ENCODE data around the gene GRB7. TPM values are rescaled to one million over a fixed set of nuclear protein-coding genes. Genes with fewer than 3 reads are reported as not detected.

GRB7 gene
- total RNA-seq, 1 experiment from 2014 or later = 1.5 TPM

GRCh38 chr17:39715375-39716072 is 22.2 kb upstream of the GRB7 start:
- Histone ChIP-seq H3K4me1 (ENCODE audit: low read length) (no peaks in the 10 kb centered on the region), H4K20me1 (ENCODE audit: insufficient read depth, low read depth, low read length) (no peaks in the 10 kb centered on the region), H3K9ac (ENCODE audit: low read length) (no peak overlapping the region), H3K9me2 (replicated peaks; ENCODE audit: insufficient read depth, low read length) (no peaks in the 10 kb centered on the region), H3K4me3 (ENCODE audit: low read length) (no peak overlapping the region), H3K36me3 (ENCODE audit: insufficient read depth, low read length) (no peaks in the 10 kb centered on the region), H3K79me2 (ENCODE audit: low read length) (no peaks in the 10 kb centered on the region), H2AFZ (ENCODE audit: low read length) (no peak overlapping the region), H3K9me3 (ENCODE audit: low read length) (no peaks in the 10 kb centered on the region), H3K27ac (ENCODE audit: low read length) (no peak overlapping the region), H3K27me3 (ENCODE audit: low read length) (no peaks in the 10 kb centered on the region), H3K4me2 (ENCODE audit: low read depth, low read length, poor library complexity, severe bottlenecking) (no peak overlapping the region)
- DNase-seq = no peak

- Histone ChIP-seq H3K27ac (ENCODE audit: low read length) (no peak overlapping the region), H3K9me3 (ENCODE audit: low read length) (no peaks in the 10 kb centered on the region), H3K27me3 (ENCODE audit: low read length) (no peaks in the 10 kb centered on the region), H3K9ac (ENCODE audit: low read length) (no peak overlapping the region), H4K20me1 (ENCODE audit: insufficient read depth, low read depth, low read length) (no peaks in the 10 kb centered on the region), H3K4me2 (ENCODE audit: low read depth, low read length, poor library complexity, severe bottlenecking) (no peak overlapping the region), H3K36me3 (ENCODE audit: insufficient read depth, low read length) (no peaks in the 10 kb centered on the region), H3K9me2 (replicated peaks; ENCODE audit: insufficient read depth, low read length) (no peaks in the 10 kb centered on the region), H3K4me3 (ENCODE audit: low read length) (no peak overlapping the region), H2AFZ (ENCODE audit: low read length) (no peak overlapping the region), H3K79me2 (ENCODE audit: low read length) (no peaks in the 10 kb centered on the region), H3K4me1 (ENCODE audit: low read length) (no peaks in the 10 kb centered on the region)
- no peak for DNase-seq
These were observed 21.5 kb upstream of the GRB7 start for GRCh38 chr17:39716073-39716818.

- no peaks in the 10 kb centered on the region for H3K27me3 ChIP-seq (ENCODE audit: low read length)
- no peaks in the 10 kb centered on the region for H3K79me2 ChIP-seq (ENCODE audit: low read length)
- no peak overlapping the region for H2AFZ ChIP-seq (ENCODE audit: low read length)
- H3K4me1 ChIP-seq (ENCODE audit: low read length) = no peaks in the 10 kb centered on the region
- H3K9me2 ChIP-seq (replicated peaks; ENCODE audit: insufficient read depth, low read length) = no peaks in the 10 kb centered on the region
- DNase-seq = no peak
- H3K36me3 ChIP-seq (ENCODE audit: insufficient read depth, low read length) = no peaks in the 10 kb centered on the region
- H3K9me3 ChIP-seq (ENCODE audit: low read length) = no peaks in the 10 kb centered on the region
- H3K4me3 ChIP-seq (ENCODE audit: low read length) = no peak overlapping the region
- H3K27ac ChIP-seq (ENCODE audit: low read length) = no peak overlapping the region
- no peak overlapping the region for H3K4me2 ChIP-seq (ENCODE audit: low read depth, low read length, poor library complexity, severe bottlenecking)
- no peak overlapping the region for H3K9ac ChIP-seq (ENCODE audit: low read length)
- no peaks in the 10 kb centered on the region for H4K20me1 ChIP-seq (ENCODE audit: insufficient read depth, low read depth, low read length)
These were observed 20.7 kb upstream of the GRB7 start for GRCh38 chr17:39716879-39717536.

- Histone ChIP-seq H3K27ac (ENCODE audit: low read length) (no peak overlapping the region), H3K4me2 (ENCODE audit: low read depth, low read length, poor library complexity, severe bottlenecking) (no peak overlapping the region), H3K9me2 (replicated peaks; ENCODE audit: insufficient read depth, low read length) (no peaks in the 10 kb centered on the region), H3K36me3 (ENCODE audit: insufficient read depth, low read length) (no peaks in the 10 kb centered on the region), H3K4me1 (ENCODE audit: low read length) (no peaks in the 10 kb centered on the region), H2AFZ (ENCODE audit: low read length) (no peak overlapping the region), H3K79me2 (ENCODE audit: low read length) (no peaks in the 10 kb centered on the region), H3K9me3 (ENCODE audit: low read length) (no peaks in the 10 kb centered on the region), H3K9ac (ENCODE audit: low read length) (no peak overlapping the region), H3K4me3 (ENCODE audit: low read length) (no peak overlapping the region), H4K20me1 (ENCODE audit: insufficient read depth, low read depth, low read length) (no peaks in the 10 kb centered on the region), H3K27me3 (ENCODE audit: low read length) (no peaks in the 10 kb centered on the region)
- DNase-seq = no peak
These were observed 20.1 kb upstream of the GRB7 start for GRCh38 chr17:39717660-39718059.

- no peak for DNase-seq
- no peak overlapping the region for H3K27ac ChIP-seq (ENCODE audit: low read length)
- no peaks in the 10 kb centered on the region for H3K4me1 ChIP-seq (ENCODE audit: low read length)
- no peak overlapping the region for H3K9ac ChIP-seq (ENCODE audit: low read length)
- no peak overlapping the region for H3K4me3 ChIP-seq (ENCODE audit: low read length)
- no peak overlapping the region for H2AFZ ChIP-seq (ENCODE audit: low read length)
- H3K27me3 ChIP-seq (ENCODE audit: low read length) = no peaks in the 10 kb centered on the region
- H3K9me3 ChIP-seq (ENCODE audit: low read length) = no peaks in the 10 kb centered on the region
- no peaks in the 10 kb centered on the region for H3K79me2 ChIP-seq (ENCODE audit: low read length)
- H3K36me3 ChIP-seq (ENCODE audit: insufficient read depth, low read length) = no peaks in the 10 kb centered on the region
- H3K9me2 ChIP-seq (replicated peaks; ENCODE audit: insufficient read depth, low read length) = no peaks in the 10 kb centered on the region
- H4K20me1 ChIP-seq (ENCODE audit: insufficient read depth, low read depth, low read length) = no peaks in the 10 kb centered on the region
- H3K4me2 ChIP-seq (ENCODE audit: low read depth, low read length, poor library complexity, severe bottlenecking) = no peak overlapping the region
These were observed 18.0 kb upstream of the GRB7 start for GRCh38 chr17:39719563-39720355.

- Histone ChIP-seq H4K20me1 (ENCODE audit: insufficient read depth, low read depth, low read length) (no peaks in the 10 kb centered on the region), H3K79me2 (ENCODE audit: low read length) (no peaks in the 10 kb centered on the region), H3K9me3 (ENCODE audit: low read length) (no peaks in the 10 kb centered on the region), H2AFZ (ENCODE audit: low read length) (no peak overlapping the region), H3K4me3 (ENCODE audit: low read length) (no peak overlapping the region), H3K36me3 (ENCODE audit: insufficient read depth, low read length) (no peaks in the 10 kb centered on the region), H3K27ac (ENCODE audit: low read length) (no peak overlapping the region), H3K27me3 (ENCODE audit: low read length) (no peaks in the 10 kb centered on the region), H3K4me1 (ENCODE audit: low read length) (no peaks in the 10 kb centered on the region), H3K4me2 (ENCODE audit: low read depth, low read length, poor library complexity, severe bottlenecking) (no peak overlapping the region), H3K9me2 (replicated peaks; ENCODE audit: insufficient read depth, low read length) (no peaks in the 10 kb centered on the region), H3K9ac (ENCODE audit: low read length) (no peak overlapping the region)
- DNase-seq = no peak
These were observed 15.6 kb upstream of the GRB7 start for GRCh38 chr17:39722104-39722503.

GRCh38 chr17:39722965-39723848 is 14.5 kb upstream of the GRB7 start:
- peak; percentile 85 for DNase-seq
- Histone ChIP-seq H2AFZ (ENCODE audit: low read length) (no peak overlapping the region), H4K20me1 (ENCODE audit: insufficient read depth, low read depth, low read length) (no peaks in the 10 kb centered on the region), H3K4me3 (ENCODE audit: low read length) (no peak overlapping the region), H3K4me2 (ENCODE audit: low read depth, low read length, poor library complexity, severe bottlenecking) (no peak overlapping the region), H3K27ac (ENCODE audit: low read length) (no peak overlapping the region), H3K4me1 (ENCODE audit: low read length) (no peaks in the 10 kb centered on the region), H3K9me3 (ENCODE audit: low read length) (no peaks in the 10 kb centered on the region), H3K9ac (ENCODE audit: low read length) (no peak overlapping the region), H3K9me2 (replicated peaks; ENCODE audit: insufficient read depth, low read length) (no peaks in the 10 kb centered on the region), H3K36me3 (ENCODE audit: insufficient read depth, low read length) (0 out of 2 replicates have a peak, but pooled peaks cover under 1% of the 10 kb centered on the region), H3K27me3 (ENCODE audit: low read length) (no peaks in the 10 kb centered on the region), H3K79me2 (ENCODE audit: low read length) (no peaks in the 10 kb centered on the region)

All from Karpas-422 (cell line).